Heart right ventricle (tissue), 16 donors: ENCODE measurements around the gene LETM1. TPM values are rescaled to one million over a fixed set of nuclear protein-coding genes. Genes with fewer than 3 reads are reported as not detected.

Experiments
- ATAC-seq, 8 donors: fragments of 200-7000 bp; cut with Tn5 transposase; one replicate each; pipeline ENCODE4 v1.9.1; 2020; ENCODE audit warnings: mild to moderate bottlenecking in 8 of 8, moderate library complexity in 8 of 8, moderate number of reproducible peaks in 1 of 8
- DNase-seq, 2 donors: peaks; one replicate each; pipeline ENCODE4 v3.0.0-alpha.2; 2020
- H3K27ac ChIP-seq, 10 donors: fragments of 200-600 bp; sonication (generic) in 2 of 10; one replicate each; pipeline versions ENCODE4 v1.5.0 to v1.8.0; 2020 to 2022; ENCODE audit warnings: mild to moderate bottlenecking in 3 of 10
- H3K27me3 ChIP-seq, 7 donors: fragments of 200-600 bp; one replicate each; pipeline ENCODE4 v1.8.0; 2021 to 2022; ENCODE audit warnings: mild to moderate bottlenecking in 2 of 7
- H3K36me3 ChIP-seq, 9 donors: fragments of 200-600 bp; sonication (generic) in 1 of 9; one replicate each; pipeline versions ENCODE4 v1.5.0 to v1.8.0; 2020 to 2022; ENCODE audit warnings: mild to moderate bottlenecking in 2 of 9
- H3K4me1 ChIP-seq, 9 donors: fragments of 200-600 bp; sonication (generic) in 1 of 9; one replicate each; pipeline versions ENCODE4 v1.5.0 to v1.8.0; 2020 to 2022; ENCODE audit warnings: mild to moderate bottlenecking in 4 of 9
- H3K4me3 ChIP-seq, 10 donors: fragments of 200-600 bp; sonication (generic) in 2 of 10; one replicate each; pipeline versions ENCODE4 v1.5.0 to v1.8.0; 2020 to 2022; ENCODE audit warnings: mild to moderate bottlenecking in 7 of 10, moderate library complexity in 2 of 10
- H3K9me3 ChIP-seq, 11 donors: fragments of 200-600 bp in 10 of 11; sonication (generic) in 2 of 11; one replicate each; pipeline versions ENCODE4 v1.5.0 to v1.8.0; 2013 to 2022; ENCODE audit warnings: mild to moderate bottlenecking in 2 of 11, control low read depth in 1 of 11, moderate library complexity in 1 of 11
- WGBS, 2 donors: extraction: QIAGEN DNeasy Blood & Tissue Kit; methylation state at CpG; one replicate each; pipeline ENCODE4 v1.1.7; 2013; ENCODE audit warnings: inconsistent platforms in 1 of 2; 5-methylcytosine and 5-hydroxymethylcytosine counted together
- intact Hi-C, 10 donors: fragments of 100-400 bp; cut with DNase I; formaldehyde crosslinking; loops; one replicate each; pipeline versions ENCODE4 v1.11.1 to v1.14.2; 2022
- polyA plus RNA-seq, 2 donors: library from polyadenylated mRNA; stranded (reverse); fragments of 200-250 nt; gene quantifications; one replicate each; pipeline ENCODE4 v1.2.3, GENCODE V29; 2013
- total RNA-seq, 10 donors: library from RNA; stranded (reverse); fragmentation: NEBNext Ultra II Directional in 3 of 10; extraction: Animal tissue kit (Norgen Biotek cat#: 25700) in 3 of 10; gene quantifications; one replicate each; pipeline versions ENCODE4 v1.2.1 to v1.2.4, GENCODE V29; 2021 to 2023
- TF ChIP-seq, protein P1 (sequence below), 9 donors: fragments of 200-600 bp; sonication (generic) in 2 of 9; IDR thresholded peaks; one replicate each; pipeline versions ENCODE4 v1.5.0 to v1.8.0; 2021 to 2022; ENCODE audit warnings: antibody characterized with exemption in 9 of 9, mild to moderate bottlenecking in 5 of 9, moderate library complexity in 1 of 9
- donor health status: Arrhythmogenic right ventricular cardiomyopathy.
- donor health status: ischemic (EF 13 %, LVEDD 7.1; RV severe dilation, severe dysfunction).
- donor health status: healthy with polysubstance abuse.
- donor health status: DM: no; HTN: yes; CAD: no.
- donor health status: DM: no; HTN: no; CAD: no.
- donor health status: ischemic (EF 25% LVEDD 6.9; RV normal size, moderate dysfunction).
- donor health status: ischemic (EF 25% LVEDD 5.7; RV mildly dilated, moderate dysfunction).
- donor health status: healthy.
- donor health status: DM: yes; HTN: yes; CAD: no.
- donor health status: Ischemic cardiomyopathy.
- donor health status: ischemic (EF 35%, LVEDD 5.7; RV mildly dilated, moderate dysfunction).
- donor health status: nonischemic (EF 11% LVEDD 7.7; RV severe dilation, severe dysfunction).
- donor health status: DM: yes; HTN: yes; CAD: no.
- donor health status: PGD.
- donor health status: ischemic (EF 29% LVEDD 5.4; RV normal size, mild dysfunction).
- donor health status: nonischemic (EF 23%, LVEDD 6.1; RV moderate dilation, normal function).

The LETM1 gene
- total and polyA plus RNA-seq, 12 donors: 23.4 to 53.1 (median 41.2) TPM

GRCh38 chr4:1826531-1827350 lies 29.2 kb downstream of the LETM1 start:
- H3K27ac ChIP-seq: no peak overlapping the region
- H3K4me3 ChIP-seq: no peak overlapping the region
- H3K4me1 ChIP-seq: no peaks in the 10 kb centered on the region
- intact Hi-C loops: no loop called here
- ATAC-seq: no peak
- DNase-seq: no peak
- no peaks in the 10 kb centered on the region for H3K27me3 ChIP-seq
- H3K9me3 ChIP-seq: no peaks in the 10 kb centered on the region
- TF ChIP-seq, protein P1, sequence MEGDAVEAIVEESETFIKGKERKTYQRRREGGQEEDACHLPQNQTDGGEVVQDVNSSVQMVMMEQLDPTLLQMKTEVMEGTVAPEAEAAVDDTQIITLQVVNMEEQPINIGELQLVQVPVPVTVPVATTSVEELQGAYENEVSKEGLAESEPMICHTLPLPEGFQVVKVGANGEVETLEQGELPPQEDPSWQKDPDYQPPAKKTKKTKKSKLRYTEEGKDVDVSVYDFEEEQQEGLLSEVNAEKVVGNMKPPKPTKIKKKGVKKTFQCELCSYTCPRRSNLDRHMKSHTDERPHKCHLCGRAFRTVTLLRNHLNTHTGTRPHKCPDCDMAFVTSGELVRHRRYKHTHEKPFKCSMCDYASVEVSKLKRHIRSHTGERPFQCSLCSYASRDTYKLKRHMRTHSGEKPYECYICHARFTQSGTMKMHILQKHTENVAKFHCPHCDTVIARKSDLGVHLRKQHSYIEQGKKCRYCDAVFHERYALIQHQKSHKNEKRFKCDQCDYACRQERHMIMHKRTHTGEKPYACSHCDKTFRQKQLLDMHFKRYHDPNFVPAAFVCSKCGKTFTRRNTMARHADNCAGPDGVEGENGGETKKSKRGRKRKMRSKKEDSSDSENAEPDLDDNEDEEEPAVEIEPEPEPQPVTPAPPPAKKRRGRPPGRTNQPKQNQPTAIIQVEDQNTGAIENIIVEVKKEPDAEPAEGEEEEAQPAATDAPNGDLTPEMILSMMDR (IDR thresholded peaks at IDR 0.05): no peak
- WGBS, 2 donors: 90% methylated on average over 30 of the region's 30 CpGs
- peaks cover 6 to 78% (median 47%) of the 10 kb centered on the region in 9 donors for H3K36me3 ChIP-seq

DNA sequence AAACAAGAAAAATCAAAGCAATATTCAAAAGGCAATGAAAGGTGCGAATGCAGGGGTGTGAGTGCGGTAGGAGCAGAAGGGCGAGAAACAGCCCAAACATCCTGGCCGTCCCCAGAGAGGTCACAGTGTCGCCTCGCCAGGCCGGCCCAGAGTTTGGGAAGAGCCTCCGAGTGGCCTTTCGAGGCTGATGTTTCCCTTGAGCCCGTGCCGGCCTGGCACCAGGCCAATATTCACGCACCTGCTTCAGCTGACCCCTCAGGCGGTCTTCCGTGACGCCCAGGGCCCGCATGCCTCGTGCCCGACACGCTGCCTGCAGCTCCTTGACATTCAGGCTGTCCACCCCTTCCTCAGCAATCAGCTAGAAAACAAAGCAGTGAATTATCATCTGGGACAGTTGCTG lies 30.6 kb downstream of the LETM1 start:
- Histone ChIP-seq H3K27ac (no peak overlapping the region), H3K4me1 (no peaks in the 10 kb centered on the region), H3K36me3 (peaks cover 6 to 78% (median 39%) of the 10 kb centered on the region in 9 donors), H3K4me3 (no peak overlapping the region), H3K9me3 (no peaks in the 10 kb centered on the region), H3K27me3 (no peaks in the 10 kb centered on the region)
- ATAC-seq (no peak), DNase-seq (no peak)
- 77 to 79% methylated on average over 19 of the region's 19 CpGs for WGBS, 2 donors
- intact Hi-C loops: no loop called here
- TF ChIP-seq, protein P1 (IDR thresholded peaks at IDR 0.05): no peak

GRCh38 chr4:1824746-1825145 lies 31.2 kb downstream of the LETM1 start:
- H3K9me3 ChIP-seq: no peaks in the 10 kb centered on the region
- H3K27me3 ChIP-seq: no peaks in the 10 kb centered on the region
- WGBS, 2 donors: 81% methylated on average over 11 of the region's 11 CpGs
- H3K4me1 ChIP-seq: no peaks in the 10 kb centered on the region
- intact Hi-C loops: no loop called here
- H3K36me3 ChIP-seq: peaks cover 6 to 78% (median 44%) of the 10 kb centered on the region in 9 donors
- H3K4me3 ChIP-seq: no peak overlapping the region
- ATAC-seq (no peak), DNase-seq (no peak)
- H3K27ac ChIP-seq: no peak overlapping the region
- TF ChIP-seq, protein P1 (IDR thresholded peaks at IDR 0.05): no peak

GRCh38 chr4:1823545-1823932 lies 32.4 kb downstream of the LETM1 start:
- WGBS, 2 donors: 95% methylated on average over 12 of the region's 12 CpGs
- H3K27ac ChIP-seq: no peak overlapping the region
- DNase-seq (no peak), ATAC-seq (no peak)
- intact Hi-C loops: no loop called here
- no peaks in the 10 kb centered on the region for H3K27me3 ChIP-seq
- H3K4me3 ChIP-seq: no peak overlapping the region
- H3K9me3 ChIP-seq: no peaks in the 10 kb centered on the region
- TF ChIP-seq, protein P1 (IDR thresholded peaks at IDR 0.05): no peak
- peaks cover 6 to 85% (median 55%) of the 10 kb centered on the region in 9 donors for H3K36me3 ChIP-seq
- no peaks in the 10 kb centered on the region for H3K4me1 ChIP-seq
